ENCODE data around the gene VSTM5.

Gene VSTM5

DNA sequence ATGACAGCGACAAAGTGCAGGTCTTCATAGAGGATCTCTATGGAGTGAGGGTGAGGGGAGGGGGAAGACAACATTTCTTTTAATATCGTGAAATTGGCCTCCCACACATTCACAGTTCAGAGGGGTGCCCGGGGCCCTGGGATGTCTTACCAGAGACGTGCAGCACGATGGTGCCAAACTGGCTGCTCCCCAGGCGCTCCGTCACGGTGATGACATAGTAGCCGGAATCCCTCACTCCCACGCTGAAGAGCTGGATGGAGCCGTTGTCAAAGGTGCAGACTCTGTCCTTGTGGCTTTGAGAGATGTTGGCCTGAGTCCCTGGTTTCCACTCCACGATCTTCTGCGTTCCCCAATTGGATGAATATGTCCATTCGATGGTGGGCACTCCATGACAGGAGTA, 29.6 kb downstream of the VSTM5 start:
- no peak for TF ChIP-seq EZH2phosphoT487 (IDR thresholded peaks at IDR 0.05; ENCODE audit: borderline replicate concordance, low read length)
- TF ChIP-seq, protein P1, sequence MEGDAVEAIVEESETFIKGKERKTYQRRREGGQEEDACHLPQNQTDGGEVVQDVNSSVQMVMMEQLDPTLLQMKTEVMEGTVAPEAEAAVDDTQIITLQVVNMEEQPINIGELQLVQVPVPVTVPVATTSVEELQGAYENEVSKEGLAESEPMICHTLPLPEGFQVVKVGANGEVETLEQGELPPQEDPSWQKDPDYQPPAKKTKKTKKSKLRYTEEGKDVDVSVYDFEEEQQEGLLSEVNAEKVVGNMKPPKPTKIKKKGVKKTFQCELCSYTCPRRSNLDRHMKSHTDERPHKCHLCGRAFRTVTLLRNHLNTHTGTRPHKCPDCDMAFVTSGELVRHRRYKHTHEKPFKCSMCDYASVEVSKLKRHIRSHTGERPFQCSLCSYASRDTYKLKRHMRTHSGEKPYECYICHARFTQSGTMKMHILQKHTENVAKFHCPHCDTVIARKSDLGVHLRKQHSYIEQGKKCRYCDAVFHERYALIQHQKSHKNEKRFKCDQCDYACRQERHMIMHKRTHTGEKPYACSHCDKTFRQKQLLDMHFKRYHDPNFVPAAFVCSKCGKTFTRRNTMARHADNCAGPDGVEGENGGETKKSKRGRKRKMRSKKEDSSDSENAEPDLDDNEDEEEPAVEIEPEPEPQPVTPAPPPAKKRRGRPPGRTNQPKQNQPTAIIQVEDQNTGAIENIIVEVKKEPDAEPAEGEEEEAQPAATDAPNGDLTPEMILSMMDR (IDR thresholded peaks at IDR 0.05; ENCODE audit: low read depth, low read length, poor library complexity, severe bottlenecking), result no peak
- Histone ChIP-seq H3K27me3 (ENCODE audit: control insufficient read depth, low read length) (no peaks in the 10 kb centered on the region), H3F3A (ENCODE audit: control insufficient read depth, insufficient read depth) (peaks cover 12% of the 10 kb centered on the region), H3K4me1 (ENCODE audit: control insufficient read depth, low read length) (no peaks in the 10 kb centered on the region), H3K9me2 (replicated peaks; ENCODE audit: control insufficient read depth, low read length) (no peaks in the 10 kb centered on the region), H3K4me3 (ENCODE audit: low read length) (no peak overlapping the region), H3K9me3 (ENCODE audit: control insufficient read depth, insufficient read depth, low read length) (no peaks in the 10 kb centered on the region), H4K20me1 (ENCODE audit: control insufficient read depth, insufficient read depth, low read depth, low read length) (no peaks in the 10 kb centered on the region), H3K79me2 (ENCODE audit: control insufficient read depth, low read length) (no peaks in the 10 kb centered on the region), H3K4me2 (ENCODE audit: low read length) (no peak overlapping the region), H3K27ac (ENCODE audit: low read depth, low read length) (no peak overlapping the region), H3K36me3 (ENCODE audit: control insufficient read depth, low read length) (no peaks in the 10 kb centered on the region)

DNA sequence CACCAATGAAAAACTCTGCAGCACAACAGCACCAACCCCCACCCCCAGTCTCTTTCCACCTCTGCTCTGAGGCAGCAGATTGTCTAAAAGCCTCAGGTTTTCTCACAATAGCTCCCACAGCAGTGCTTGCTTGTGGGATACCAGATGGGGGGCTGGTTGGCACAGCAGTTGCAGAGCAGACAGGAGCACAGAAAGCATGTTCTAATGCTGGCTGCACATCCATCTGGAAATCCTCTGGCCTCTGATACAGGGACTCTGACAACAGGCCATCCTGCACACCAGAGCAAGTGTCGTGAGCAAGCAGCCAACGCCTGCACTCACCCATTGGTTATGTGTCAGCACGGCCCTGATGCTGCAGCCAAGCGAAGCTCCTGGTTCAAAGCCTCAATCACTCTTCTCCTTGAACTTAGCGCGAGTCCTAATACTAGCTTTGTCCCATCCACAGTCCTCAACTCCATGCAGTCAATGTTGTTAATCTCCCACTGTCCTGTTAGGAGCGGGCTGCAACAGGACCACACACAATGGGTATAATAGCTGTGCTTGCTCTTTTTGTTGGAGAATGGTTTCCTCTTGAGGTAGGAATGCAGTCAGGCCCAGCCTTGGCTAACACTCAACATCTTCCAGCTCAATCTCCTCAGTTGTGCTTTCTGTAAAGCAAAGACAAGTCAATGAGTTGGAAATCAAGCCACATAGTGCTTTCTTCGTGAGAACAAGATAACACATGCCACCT, 30.3 kb downstream of the VSTM5 start:
- Histone ChIP-seq H3K4me2 (ENCODE audit: low read length) (no peak overlapping the region), H3K9me3 (ENCODE audit: control insufficient read depth, insufficient read depth, low read length) (no peaks in the 10 kb centered on the region), H3K4me3 (ENCODE audit: low read length) (no peak overlapping the region), H4K20me1 (ENCODE audit: control insufficient read depth, insufficient read depth, low read depth, low read length) (no peaks in the 10 kb centered on the region), H3K79me2 (ENCODE audit: control insufficient read depth, low read length) (no peaks in the 10 kb centered on the region), H3K9me2 (replicated peaks; ENCODE audit: control insufficient read depth, low read length) (no peaks in the 10 kb centered on the region), H3K36me3 (ENCODE audit: control insufficient read depth, low read length) (peaks cover 3% of the 10 kb centered on the region; the same call in 1 of the 2 replicates), H3F3A (ENCODE audit: control insufficient read depth, insufficient read depth) (peaks cover 14% of the 10 kb centered on the region), H3K27me3 (ENCODE audit: control insufficient read depth, low read length) (no peaks in the 10 kb centered on the region), H3K4me1 (ENCODE audit: control insufficient read depth, low read length) (no peaks in the 10 kb centered on the region), H3K27ac (ENCODE audit: low read depth, low read length) (no peak overlapping the region)
- TF ChIP-seq, protein P1 (IDR thresholded peaks at IDR 0.05; ENCODE audit: low read depth, low read length, poor library complexity, severe bottlenecking), result no peak
- TF ChIP-seq EZH2phosphoT487 (IDR thresholded peaks at IDR 0.05; ENCODE audit: borderline replicate concordance, low read length), result no peak

DNA sequence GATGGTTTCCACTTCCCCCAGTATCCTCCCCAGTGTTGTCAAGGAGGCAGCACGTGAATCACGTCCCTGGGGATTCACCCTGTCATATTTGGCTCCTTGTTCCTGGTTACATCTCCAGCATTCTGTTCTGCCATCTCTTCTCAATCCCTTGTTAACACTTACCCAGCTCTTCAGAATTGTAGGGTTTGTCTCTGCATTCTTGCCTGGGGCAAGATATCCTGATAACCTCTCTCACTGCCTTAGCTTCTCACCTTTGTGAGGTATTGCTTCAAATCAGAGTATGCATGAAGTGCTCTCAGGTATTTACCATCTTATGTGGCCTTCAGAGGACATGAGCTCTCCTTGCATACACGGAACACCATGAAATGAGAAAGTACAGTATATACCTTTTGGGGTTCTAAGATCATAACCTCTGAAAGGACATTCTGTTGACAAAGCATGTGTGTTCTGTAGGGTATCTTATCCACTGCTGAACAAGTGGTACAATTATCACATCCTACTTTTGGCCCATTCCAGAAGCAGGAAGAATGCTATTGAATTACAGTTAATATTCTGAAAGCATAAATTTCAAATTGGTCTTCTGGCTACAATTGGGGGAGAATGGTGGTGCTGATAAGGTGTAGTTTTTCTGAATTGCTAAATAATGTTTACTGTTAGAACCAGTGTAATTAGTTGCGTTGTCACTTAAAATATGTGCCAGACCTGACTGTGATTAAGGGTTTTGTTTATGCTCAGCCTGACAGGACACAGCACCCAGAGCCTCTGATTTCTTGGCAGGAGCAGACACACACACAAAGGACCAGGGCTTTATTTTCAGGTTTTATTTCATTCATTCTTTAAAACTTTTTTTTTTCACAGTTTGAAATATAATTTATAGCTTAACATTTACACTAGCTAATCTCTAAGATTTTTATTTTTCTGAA, 32.7 kb downstream of the VSTM5 start:
- Histone ChIP-seq H3F3A (ENCODE audit: control insufficient read depth, insufficient read depth) (peaks cover 18% of the 10 kb centered on the region), H3K9me2 (replicated peaks; ENCODE audit: control insufficient read depth, low read length) (no peaks in the 10 kb centered on the region), H4K20me1 (ENCODE audit: control insufficient read depth, insufficient read depth, low read depth, low read length) (no peaks in the 10 kb centered on the region), H3K9me3 (ENCODE audit: control insufficient read depth, insufficient read depth, low read length) (no peaks in the 10 kb centered on the region), H3K4me2 (ENCODE audit: low read length) (no peak overlapping the region), H3K4me3 (ENCODE audit: low read length) (no peak overlapping the region), H3K4me1 (ENCODE audit: control insufficient read depth, low read length) (no peaks in the 10 kb centered on the region), H3K27ac (ENCODE audit: low read depth, low read length) (no peak overlapping the region), H3K36me3 (ENCODE audit: control insufficient read depth, low read length) (peaks cover 27% of the 10 kb centered on the region), H3K27me3 (ENCODE audit: control insufficient read depth, low read length) (no peaks in the 10 kb centered on the region), H3K79me2 (ENCODE audit: control insufficient read depth, low read length) (no peaks in the 10 kb centered on the region)
- TF ChIP-seq, protein P1 (IDR thresholded peaks at IDR 0.05; ENCODE audit: low read depth, low read length, poor library complexity, severe bottlenecking), result no peak
- TF ChIP-seq EZH2phosphoT487 (IDR thresholded peaks at IDR 0.05; ENCODE audit: borderline replicate concordance, low read length), result no peak

Measured in DOHH2 (cell line).